GM18861 (cell line): ENCODE measurements around the gene ST13.
"Not testable (repeated sequence)": the region's sequence is repeated elsewhere in the genome, so short reads cannot be mapped to it uniquely, and the experiment has no call there.

Experiments
- ATAC-seq: cut with Tn5 transposase; IDR thresholded peaks from one replicate; pipeline ENCODE4 v1.9.1; 2021; ENCODE audit not compliant: unreplicated experiment

The ST13 gene

GRCh38 chr22:40791241-40791640, 65.2 kb downstream of the ST13 start:
- no peak for ATAC-seq

- ATAC-seq = no peak
These were observed 67.3 kb downstream of the ST13 start for GRCh38 chr22:40789131-40789530.

- no peak for ATAC-seq
These were observed 73.9 kb downstream of the ST13 start for GRCh38 chr22:40782521-40782920.

GRCh38 chr22:40781749-40782148, 74.7 kb downstream of the ST13 start:
- ATAC-seq = not testable (repeated sequence)
